Mesodermal cell (in vitro differentiated cells): ENCODE data around the gene TNFRSF13B.
"Not testable (repeated sequence)": the region's sequence is repeated elsewhere in the genome, so short reads cannot be mapped to it uniquely, and the experiment has no call there.

Experiments
- H3K27ac ChIP-seq: 2 replicates; pipeline ENCODE4 v1.7.0; 2013; ENCODE audit warnings: mild to moderate bottlenecking, low read depth, low read length, moderate library complexity; ENCODE audit not compliant: severe bottlenecking
- H3K36me3 ChIP-seq: 2 replicates; pipeline ENCODE4 v1.7.1; 2013; ENCODE audit warnings: mild to moderate bottlenecking, low read length, moderate library complexity; ENCODE audit not compliant: control insufficient read depth, insufficient read depth
- H3K4me1 ChIP-seq: one replicate; pipeline ENCODE4 v1.7.1; 2013; ENCODE audit warnings: mild to moderate bottlenecking, low read length; ENCODE audit not compliant: insufficient read depth, control insufficient read depth, poor library complexity, severe bottlenecking
- H3K4me3 ChIP-seq: 2 replicates; pipeline ENCODE4 v1.7.0; 2013; ENCODE audit warnings: low read length, control low read depth, mild to moderate bottlenecking; ENCODE audit not compliant: insufficient read depth, poor library complexity, severe bottlenecking; ENCODE audit errors: extremely low read depth
- H3K9me3 ChIP-seq: 2 replicates; pipeline ENCODE4 v1.7.1; 2013; ENCODE audit warnings: mild to moderate bottlenecking, low read length, moderate library complexity; ENCODE audit not compliant: control insufficient read depth
- WGBS, 2 experiments: methylation state at CpG; one replicate each; pipeline ENCODE4 v1.1.5; 2013; ENCODE audit warnings: missing lambda C conversion rate in 2 of 2; ENCODE audit not compliant: insufficient coverage in 2 of 2; 5-methylcytosine and 5-hydroxymethylcytosine counted together

The TNFRSF13B gene

GRCh38 chr17:17004251-17004996 is 32.5 kb upstream of the TNFRSF13B start:
- Histone ChIP-seq H3K27ac (no peak overlapping the region), H3K4me1 (no peaks in the 10 kb centered on the region), H3K9me3 (no peaks in the 10 kb centered on the region), H3K36me3 (no peaks in the 10 kb centered on the region), H3K4me3 (no peak overlapping the region)
- WGBS, 2 experiments = 79 to 88% methylated on average over 14 to 17 of the region's 19 CpGs

- H3K4me3 ChIP-seq, H3K27ac ChIP-seq, H3K36me3 ChIP-seq, H3K4me1 ChIP-seq, H3K9me3 ChIP-seq: not testable (repeated sequence)
- 81 to 95% methylated on average over 14 to 15 of the region's 20 CpGs for WGBS, 2 experiments
These were observed 31.1 kb upstream of the TNFRSF13B start for GRCh38 chr17:17002731-17003715.

- Histone ChIP-seq H3K36me3 (no peaks in the 10 kb centered on the region), H3K4me1 (no peaks in the 10 kb centered on the region), H3K4me3 (no peak overlapping the region), H3K27ac (no peak overlapping the region), H3K9me3 (no peaks in the 10 kb centered on the region)
- 36 to 44% methylated on average over 12 to 22 of the region's 22 CpGs for WGBS, 2 experiments
These were observed 30.1 kb upstream of the TNFRSF13B start for GRCh38 chr17:17001874-17002520.

DNA sequence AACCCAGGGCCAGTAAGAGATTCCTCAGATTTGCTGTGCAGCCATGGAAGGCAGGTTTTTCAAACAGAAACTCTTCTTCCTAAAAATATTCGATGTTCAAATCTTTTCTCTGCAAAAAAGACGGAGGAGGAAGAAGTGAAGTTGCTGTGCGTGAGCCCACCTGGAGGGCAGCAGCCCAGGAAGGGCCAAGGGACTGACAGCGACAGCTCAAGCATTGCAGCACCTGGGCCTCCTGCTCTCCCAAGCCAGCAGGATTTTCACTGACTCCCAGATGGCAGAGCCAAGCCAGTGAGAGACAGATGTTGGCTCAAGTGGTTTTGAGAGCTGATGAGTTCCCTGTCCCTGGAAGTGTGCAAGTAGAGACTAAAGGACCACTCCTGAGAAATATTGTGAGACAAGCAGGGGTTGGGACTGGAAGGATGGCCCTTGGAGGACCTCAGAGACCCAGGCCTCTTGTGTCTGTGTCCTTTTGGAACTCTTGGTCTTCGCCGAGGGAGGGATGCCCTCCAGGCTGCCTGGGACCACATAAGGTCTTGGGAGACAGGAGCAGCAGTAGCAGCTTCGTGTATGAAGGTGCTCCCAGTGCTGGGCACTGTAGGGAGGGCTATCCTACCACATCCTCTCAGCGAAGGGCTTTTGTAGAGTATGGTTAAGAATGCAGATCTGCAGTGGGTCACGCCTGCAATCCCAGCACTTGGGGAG is 29.3 kb upstream of the TNFRSF13B start:
- H3K27ac ChIP-seq = no peak overlapping the region
- H3K9me3 ChIP-seq = no peaks in the 10 kb centered on the region
- no peak overlapping the region for H3K4me3 ChIP-seq
- no peaks in the 10 kb centered on the region for H3K36me3 ChIP-seq
- WGBS, 2 experiments = 79 to 85% methylated on average over 5 of the region's 9 CpGs
- no peaks in the 10 kb centered on the region for H3K4me1 ChIP-seq

DNA sequence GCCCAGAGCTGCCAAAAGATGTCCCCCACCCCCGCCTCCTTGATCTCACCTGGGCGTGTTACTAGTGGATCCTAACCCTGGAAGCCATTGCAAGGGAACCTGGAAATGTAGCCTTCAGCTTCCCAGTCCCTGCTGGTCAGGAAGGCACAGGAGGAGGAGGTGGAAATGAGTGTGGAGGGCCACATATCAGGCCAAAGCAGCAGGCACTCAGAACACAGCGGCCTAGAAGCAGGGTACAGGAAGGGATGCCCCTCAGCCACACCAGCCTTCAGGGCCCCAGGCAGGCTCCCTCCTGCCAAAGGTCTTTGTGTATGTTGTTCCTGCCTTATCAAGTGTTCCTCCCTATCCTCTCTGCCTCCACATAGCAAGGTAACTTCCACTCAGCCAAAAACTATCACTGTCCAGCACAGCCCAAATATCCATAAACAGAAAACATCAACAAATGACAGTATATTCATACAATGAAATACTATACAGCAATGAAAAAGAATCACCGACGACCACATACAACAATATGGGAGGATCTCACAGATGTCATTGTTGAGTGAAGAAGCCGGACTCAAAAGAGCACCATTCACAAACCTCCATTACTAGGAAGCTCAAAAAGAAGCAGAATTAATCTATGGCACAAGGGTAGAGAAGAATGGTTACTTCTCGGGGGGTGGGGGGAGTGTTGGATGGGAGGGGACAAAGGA is 28.2 kb upstream of the TNFRSF13B start:
- no peaks in the 10 kb centered on the region for H3K9me3 ChIP-seq
- WGBS, 2 experiments = 60 to 100% methylated on average over 1 to 3 of the region's 7 CpGs
- no peak overlapping the region for H3K4me3 ChIP-seq
- H3K36me3 ChIP-seq = no peaks in the 10 kb centered on the region
- H3K4me1 ChIP-seq = no peaks in the 10 kb centered on the region
- H3K27ac ChIP-seq = no peak overlapping the region

DNA sequence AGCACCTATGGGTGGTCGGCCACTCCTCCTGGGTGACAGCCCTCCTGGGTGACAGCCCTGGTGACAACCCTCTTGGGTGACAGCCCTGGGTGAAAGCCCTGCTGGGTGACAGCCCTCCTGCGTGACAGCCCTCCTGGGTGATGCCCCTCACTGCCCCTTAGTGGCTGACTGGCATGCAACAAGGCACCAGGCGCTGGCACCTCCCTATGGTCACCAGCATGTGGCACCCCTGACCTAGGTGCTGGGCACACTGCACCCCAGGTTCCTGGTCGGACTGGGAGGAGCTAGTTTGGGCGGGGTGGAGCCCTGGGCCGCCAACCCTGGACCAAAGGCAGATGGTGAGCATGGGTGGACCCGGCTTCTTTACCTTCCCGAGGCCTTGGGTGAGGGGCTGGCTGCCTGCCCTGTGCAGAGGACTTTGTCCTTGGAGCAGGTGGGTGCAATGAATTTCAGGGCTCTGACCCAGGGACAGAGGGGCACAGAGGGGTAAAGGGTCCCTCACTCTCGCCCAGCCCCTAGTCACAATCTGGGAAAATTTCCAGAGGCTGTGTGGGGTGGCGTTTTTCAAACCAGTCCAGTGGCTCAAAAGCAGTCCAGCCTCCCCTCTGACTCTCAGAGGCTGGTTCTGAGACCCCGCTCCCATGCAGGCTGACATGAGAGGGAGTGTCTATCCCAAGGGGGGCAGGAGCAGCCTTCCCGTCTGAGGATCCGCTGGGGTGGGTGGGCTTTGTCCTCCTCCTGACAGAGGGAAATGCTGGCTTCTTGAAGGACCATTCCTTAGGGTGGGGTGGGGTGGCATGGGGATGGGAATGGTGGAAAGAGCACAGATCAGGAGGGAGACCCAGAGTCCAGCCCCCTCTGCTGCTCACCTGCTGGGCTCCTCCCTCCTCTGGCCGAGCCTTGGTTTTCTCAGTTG is 25.9 kb upstream of the TNFRSF13B start:
- Histone ChIP-seq H3K9me3 (no peaks in the 10 kb centered on the region), H3K27ac (no peak overlapping the region), H3K4me3 (no peak overlapping the region), H3K4me1 (no peaks in the 10 kb centered on the region), H3K36me3 (no peaks in the 10 kb centered on the region)
- WGBS, 2 experiments = 89 to 98% methylated on average over 12 to 13 of the region's 14 CpGs

DNA sequence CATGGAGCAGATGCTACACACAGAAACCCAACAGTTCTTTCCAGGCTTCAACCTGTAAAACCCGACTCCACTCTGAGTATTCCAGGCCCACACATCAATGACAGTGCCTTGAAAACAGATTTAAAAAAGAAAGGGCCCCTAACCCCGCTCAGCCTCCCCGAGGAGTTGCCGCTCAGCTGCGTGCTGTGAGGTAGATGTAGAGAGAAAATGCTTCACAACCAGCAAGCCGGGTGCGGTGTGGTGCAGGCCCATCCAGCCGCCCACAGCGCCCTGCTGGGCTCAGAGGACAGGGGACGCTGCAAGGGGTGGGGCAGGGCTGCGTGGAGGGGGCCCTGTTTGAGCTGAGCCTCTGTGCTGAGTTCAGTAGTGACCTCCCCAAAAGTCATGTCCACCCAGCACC is 24.8 kb upstream of the TNFRSF13B start:
- WGBS, 2 experiments = 60 to 80% methylated on average over 1 to 2 of the region's 11 CpGs
- H3K4me1 ChIP-seq, H3K4me3 ChIP-seq: not testable (repeated sequence)

GRCh38 chr17:16995930-16996329 is 24.0 kb upstream of the TNFRSF13B start:
- Histone ChIP-seq H3K4me3 (no peak overlapping the region), H3K27ac (no peak overlapping the region), H3K4me1 (no peaks in the 10 kb centered on the region), H3K36me3 (no peaks in the 10 kb centered on the region), H3K9me3 (no peaks in the 10 kb centered on the region)
- WGBS, 2 experiments = 92 to 94% methylated on average over 5 to 6 of the region's 7 CpGs

More for the DNA sequence above, 24.8 kb upstream of the TNFRSF13B start:
- H3K27ac ChIP-seq, H3K36me3 ChIP-seq, H3K9me3 ChIP-seq: not testable (repeated sequence)

GRCh38 chr17:16994631-16995030 is 22.7 kb upstream of the TNFRSF13B start:
- H3K4me1 ChIP-seq = peaks cover 7% of the 10 kb centered on the region
- no peaks in the 10 kb centered on the region for H3K9me3 ChIP-seq
- H3K36me3 ChIP-seq = no peaks in the 10 kb centered on the region
- 100% methylated on average over 1 of the region's 2 CpGs for WGBS, 2 experiments
- no peak overlapping the region for H3K4me3 ChIP-seq
- no peak overlapping the region for H3K27ac ChIP-seq
